Activated effector memory CD4-positive, alpha-beta T cell treated with Interleukin-2 at 50 U/mL for 16 hours (primary cell): Measurements from ENCODE around the gene AFAP1.
A peak's percentile ranks its signal among the peaks of the same experiment; 100 is the strongest.

Experiments
- DNase-seq: peaks from one replicate; pipeline ENCODE4 v3.0.0-alpha.2; 2020

Gene AFAP1

GRCh38 chr4:7939377-7940108, at the start of gene AFAP1:
AFAP1 (minus strand) TSS chr4:7939861; CDS start chr4:7872078, 67,783 bp downstream.
- DNase-seq = peak; percentile 85

GRCh38 chr4:7988437-7988836, 48.8 kb upstream of the AFAP1 start:
- DNase-seq = no peak

- peak; percentile 61 for DNase-seq
Observed at GRCh38 chr4:7987148-7987989, 47.7 kb upstream of the AFAP1 start.

GRCh38 chr4:7985891-7986441, 46.3 kb upstream of the AFAP1 start:
- DNase-seq = no peak

- DNase-seq = no peak
Observed at GRCh38 chr4:7985072-7985471, 45.4 kb upstream of the AFAP1 start.

- no peak for DNase-seq
Observed at GRCh38 chr4:7984286-7984925, 44.7 kb upstream of the AFAP1 start.

GRCh38 chr4:7983296-7983695, 43.6 kb upstream of the AFAP1 start:
- no peak for DNase-seq

GRCh38 chr4:7981738-7982394, 42.2 kb upstream of the AFAP1 start:
- no peak for DNase-seq

- no peak for DNase-seq
Observed at GRCh38 chr4:7980036-7980435, 40.4 kb upstream of the AFAP1 start.

- DNase-seq = no peak
Observed at GRCh38 chr4:7979652-7979968, 39.9 kb upstream of the AFAP1 start.

- DNase-seq = no peak
Observed at GRCh38 chr4:7978907-7979651, 39.4 kb upstream of the AFAP1 start.

GRCh38 chr4:7978489-7978888, 38.8 kb upstream of the AFAP1 start:
- no peak for DNase-seq

- no peak for DNase-seq
Observed at GRCh38 chr4:7976634-7977033, 37.0 kb upstream of the AFAP1 start.

GRCh38 chr4:7976025-7976424, 36.4 kb upstream of the AFAP1 start:
- no peak for DNase-seq

GRCh38 chr4:7974425-7974824, 34.8 kb upstream of the AFAP1 start:
- no peak for DNase-seq

- DNase-seq = no peak
Observed at GRCh38 chr4:7973545-7973981, 33.9 kb upstream of the AFAP1 start.

- no peak for DNase-seq
Observed at GRCh38 chr4:7971881-7972500, 32.3 kb upstream of the AFAP1 start.

- DNase-seq = no peak
Observed at GRCh38 chr4:7971159-7971631, 31.5 kb upstream of the AFAP1 start.

- DNase-seq = no peak
Observed at GRCh38 chr4:7970361-7970946, 30.8 kb upstream of the AFAP1 start.

GRCh38 chr4:7968262-7968896, 28.7 kb upstream of the AFAP1 start:
- no peak for DNase-seq
